GM12878 (cell line): ENCODE measurements around the gene MDFIC. TPM values are rescaled to one million over a fixed set of nuclear protein-coding genes. Genes with fewer than 3 reads are reported as not detected.

Experiments
- ATAC-seq: fragments of 200-7000 bp; cut with Tn5 transposase; 3 replicates; pipeline ENCODE4 v1.9.1; 2020; ENCODE audit warnings: mild to moderate bottlenecking, moderate library complexity
- BruUV-seq: library from RNA; stranded (reverse); fragments of 400-500 nt; replicated peaks from 2 replicates; lab custom pipeline; 2021; lab: Mats Ljungman, UMichigan
- CTCF ChIA-PET: fragments of 300-600 bp; sonication (Branson Sonifier 250); formaldehyde crosslinking; extraction: SDS; loops from one replicate; lab custom pipeline; 2021; ENCODE audit warnings: inconsistent platforms; lab: Yijun Ruan, JAX
- POLR2A ChIA-PET: fragments of 350-600 bp; formaldehyde crosslinking; extraction: SDS; loops from one replicate; lab custom pipeline; 2021; ENCODE audit warnings: inconsistent platforms; lab: Charles Lee
- RAD21 ChIA-PET: fragments of 300-600 bp; sonication (Branson Sonifier 250); formaldehyde crosslinking; loops from one replicate; lab custom pipeline; 2023; ENCODE audit warnings: antibody characterized with exemption; ENCODE audit not compliant: unreplicated experiment; lab: Charles Lee
- SMC1A ChIA-PET: fragments of 300-600 bp; sonication (Branson Sonifier 250); formaldehyde crosslinking; loops from one replicate; lab custom pipeline; 2023; ENCODE audit not compliant: unreplicated experiment, uncharacterized antibody; lab: Charles Lee
- DNase-seq: peaks from one replicate; pipeline ENCODE4 v3.0.0-alpha.2; 2011; ENCODE audit warnings: low read depth, low spot score
- FAIRE-seq: peaks from 3 replicates; lab custom pipeline; 2011; peaks lifted over from hg19 to GRCh38; lab: Jason Lieb, UNC
- H2AFZ ChIP-seq: 2 replicates; pipeline ENCODE4 v1.6.0; 2011; ENCODE audit warnings: low read depth, low read length, control low read depth; ENCODE audit not compliant: control insufficient read depth
- H3K27ac ChIP-seq: 2 replicates; pipeline ENCODE4 v1.5.1; 2011; ENCODE audit warnings: control low read depth; ENCODE audit not compliant: control insufficient read depth, insufficient read depth
- H3K27me3 ChIP-seq, 2 experiments: replicated peaks in 1 of 2; 2 replicates each; pipeline versions ENCODE4 v1.6.0 to v1.6.1; 2011; ENCODE audit warnings: low read length in 1 of 2; ENCODE audit not compliant: control insufficient read depth in 2 of 2, insufficient read depth in 2 of 2
- H3K36me3 ChIP-seq, 2 experiments: 2 replicates each; pipeline ENCODE4 v1.5.1; 2011; ENCODE audit warnings: low read length in 1 of 2; ENCODE audit not compliant: control insufficient read depth in 2 of 2, insufficient read depth in 2 of 2
- H3K4me1 ChIP-seq: 2 replicates; pipeline ENCODE4 v1.6.1; 2011; ENCODE audit warnings: mild to moderate bottlenecking, low read length, moderate library complexity, mixed read lengths; ENCODE audit not compliant: control insufficient read depth, insufficient read depth
- H3K4me2 ChIP-seq: 2 replicates; pipeline ENCODE4 v1.6.0; 2011; ENCODE audit warnings: control low read depth; ENCODE audit not compliant: control insufficient read depth, insufficient read depth
- H3K4me3 ChIP-seq: fragments of 200-600 bp; sonication (generic); 2 replicates; pipeline ENCODE4 v1.5.1; 2016
- H3K79me2 ChIP-seq: 2 replicates; pipeline ENCODE4 v1.6.0; 2011; ENCODE audit warnings: low read length; ENCODE audit not compliant: control insufficient read depth, insufficient read depth
- H3K9ac ChIP-seq: 2 replicates; pipeline ENCODE4 v1.8.0; 2011; ENCODE audit warnings: low read length, control low read depth, mixed read lengths; ENCODE audit not compliant: control insufficient read depth, insufficient read depth
- H3K9me3 ChIP-seq: replicated peaks from 3 replicates; pipeline ENCODE4 v1.5.1; 2011; ENCODE audit warnings: mild to moderate bottlenecking, low read length; ENCODE audit not compliant: control insufficient read depth, insufficient read depth
- H4K20me1 ChIP-seq: 2 replicates; pipeline ENCODE4 v1.6.0; 2011; ENCODE audit not compliant: control insufficient read depth, insufficient read depth
- BHLHE40 ChIP-seq, 2 experiments: fragments of 450-650 bp in 1 of 2; IDR thresholded peaks; 2 replicates each; pipeline ENCODE4 v1.6.1; 2011 to 2017; ENCODE audit warnings: low read depth in 2 of 2, borderline replicate concordance in 1 of 2, improper control_type of control experiment in 1 of 2, low read length in 1 of 2, mild to moderate bottlenecking in 1 of 2
- ELK1 ChIP-seq: IDR thresholded peaks from 2 replicates; pipeline ENCODE4 v1.6.1; 2012; ENCODE audit warnings: low read depth, low read length, improper control_type of control experiment
- IRF4 ChIP-seq: IDR thresholded peaks from 2 replicates; pipeline ENCODE4 v1.6.1; 2011; ENCODE audit warnings: low read depth, low read length
- SUZ12 ChIP-seq: fragments of 200-600 bp; sonication (generic); IDR thresholded peaks from one replicate; pipeline ENCODE4 v1.6.1; 2018; ENCODE audit warnings: antibody characterized with exemption, mild to moderate bottlenecking; ENCODE audit not compliant: unreplicated experiment
- ZNF274 ChIP-seq: IDR thresholded peaks from one replicate; pipeline ENCODE4 v1.8.0; 2011; ENCODE audit not compliant: insufficient read length, insufficient read depth
- ZNF384 ChIP-seq: IDR thresholded peaks from 2 replicates; pipeline ENCODE4 v1.6.1; 2012; ENCODE audit warnings: low read depth, mild to moderate bottlenecking, low read length, improper control_type of control experiment, borderline replicate concordance
- WGBS: methylation state at CpG from one replicate; pipeline ENCODE4 v1.1.6; 2016; ENCODE audit warnings: low lambda C conversion rate; ENCODE audit not compliant: insufficient replicate concordance, insufficient coverage; ENCODE audit errors: missing lambda C conversion rate; 5-methylcytosine and 5-hydroxymethylcytosine counted together
- in situ Hi-C: fragments of 300-500 bp; cut with MboI; formaldehyde crosslinking; loops from 9 replicates; pipeline ENCODE4 v1.14.3; 2018; ENCODE audit warnings: mixed read lengths
- intact Hi-C: fragments of 100-400 bp; cut with micrococcal nuclease; formaldehyde crosslinking; loops from one replicate; pipeline ENCODE4 v1.14.2; 2022; ENCODE audit not compliant: unreplicated experiment
- polyA plus RNA-seq, 11 experiments: library from polyadenylated mRNA; depleted of rRNA in 4 of 11; unstranded in 6 of 11; stranded (reverse) in 5 of 11; fragments of >200 nt; fragmentation: Nextera tagmentation in 4 of 11; fragmentation: Illumina TruSeq in 1 of 11; extraction: Ambion mirVana in 4 of 11; extraction: Trizol in 1 of 11; gene quantifications; 1 replicate in 1 of 11; 2 replicates in 10 of 11; pipeline versions ENCODE4 v1.2.1 to v1.2.3, GENCODE V29; 2011 to 2016; ENCODE audit warnings: inconsistent platforms in 2 of 11, missing spikeins in 2 of 11, low read depth in 1 of 11
- total RNA-seq, 4 experiments: library from RNA; depleted of rRNA in 3 of 4; stranded (reverse); fragments of >200 nt in 3 of 4; fragmentation: Illumina TruSeq in 1 of 4; extraction: Trizol in 1 of 4; gene quantifications; 2 replicates each; pipeline versions ENCODE4 v1.2.1 to v1.2.3, GENCODE V29; 2013 to 2021

The MDFIC gene
- total and polyA plus RNA-seq, 10 of the 15 experiments (the other 5 are each of a cell fraction or from before 2014, with no cell fraction given) = 7.3 to 58.4 (median 40.0) TPM

GRCh38 chr7:114997487-114998404, 75.9 kb downstream of the MDFIC start:
- Histone ChIP-seq H3K9me3 (no peaks in the 10 kb centered on the region; the same call in 2 of the 3 replicates), H3K27me3 (no peaks in the 10 kb centered on the region), H3K27ac (no peak overlapping the region), H3K4me1 (no peaks in the 10 kb centered on the region), H4K20me1 (no peaks in the 10 kb centered on the region), H3K9ac (no peak overlapping the region), H3K4me2 (no peak overlapping the region), H3K36me3 (no peaks in the 10 kb centered on the region; a peak in 1 of 4 replicates), H2AFZ (no peak overlapping the region), H3K4me3 (no peak overlapping the region), H3K79me2 (no peaks in the 10 kb centered on the region; the same call in 1 of the 2 replicates)
- no TSS peak for BruUV-seq
- TF ChIP-seq ELK1 (no peak), IRF4 (no peak), ZNF274 (no peak), SUZ12 (no peak), BHLHE40 (IDR thresholded peaks at IDR 0.05; ENCODE audit: borderline replicate concordance in 1 of 2, low read depth in 2 of 2, low read length in 1 of 2) (no peak), ZNF384 (no peak)
- FAIRE-seq (no peak), ATAC-seq (no peak; the same call in 2 of the 3 replicates), DNase-seq (no peak)
- intact Hi-C loops (no loop called here), in situ Hi-C loops (no loop called here)
- WGBS = 90% methylated on average over 6 of the region's 6 CpGs
- CTCF ChIA-PET = interaction anchor here (1.2 kb wide), 1 partner anchor 9 kb away, joined by 3 read pairs; no protein-coding TSS in a partner anchor
- RAD21 ChIA-PET = interaction anchor here (2.5 kb wide), 1 partner anchor 132 kb away, joined by 6 read pairs; no protein-coding TSS in a partner anchor
- POLR2A ChIA-PET = no interaction called here
- SMC1A ChIA-PET = interaction anchor here (0.7 to 1.4 kb wide), 3 partner anchors 10 to 132 kb away, joined by 3 to 6 read pairs (median 4); no protein-coding TSS in a partner anchor
